Epithelial cell of proximal tubule (primary cell): ENCODE measurements around the gene NEK7. TPM values are rescaled to one million over a fixed set of nuclear protein-coding genes. Genes with fewer than 3 reads are reported as not detected.

Experiments used
- DNase-seq: peaks from one replicate; pipeline ENCODE4 v3.0.0-alpha.2; 2011; ENCODE audit warnings: low read depth
- H3K4me3 ChIP-seq: 2 replicates; pipeline ENCODE4 v1.5.1; 2011; ENCODE audit warnings: low read depth, mild to moderate bottlenecking, low read length
- CTCF ChIP-seq: conservative IDR thresholded peaks from 2 replicates; pipeline ENCODE4 v1.5.1; 2012; ENCODE audit warnings: low read depth, mild to moderate bottlenecking, low read length
- total RNA-seq: library from RNA; depleted of rRNA; stranded (reverse); fragments of >200 nt; gene quantifications from 2 replicates; pipeline ENCODE4 v1.2.3, GENCODE V29; 2015

The NEK7 gene
- total RNA-seq, 1 donor from 2014 or later = 20.5 TPM

- peak; percentile 82 for TF ChIP-seq CTCF
- peak; percentile 63 for DNase-seq
- peak overlapping the region; percentile 84 for H3K4me3 ChIP-seq
Observed at GRCh38 chr1:198156111-198156744, 570 bp upstream of the NEK7 start.

- TF ChIP-seq CTCF = no peak
Observed at GRCh38 chr1:198157241-198157846, 546 bp downstream of the NEK7 start.

GRCh38 chr1:198157847-198158725 lies 1.3 kb downstream of the NEK7 start:
- H3K4me3 ChIP-seq = peak overlapping the region; percentile 84
- DNase-seq = no peak
- no peak for TF ChIP-seq CTCF

More at GRCh38 chr1:198157241-198157846, 546 bp downstream of the NEK7 start:
- DNase-seq = peak; percentile 52
- H3K4me3 ChIP-seq = peak overlapping the region; percentile 84

GRCh38 chr1:198158735-198159589 lies 2.2 kb downstream of the NEK7 start:
- no peak for TF ChIP-seq CTCF
- DNase-seq = no peak
- H3K4me3 ChIP-seq = peak overlapping the region; percentile 84

GRCh38 chr1:198160222-198160621 lies 3.4 kb downstream of the NEK7 start:
- TF ChIP-seq CTCF = no peak

GRCh38 chr1:198160946-198161614 lies 4.3 kb downstream of the NEK7 start:
- no peak overlapping the region for H3K4me3 ChIP-seq
- TF ChIP-seq CTCF = no peak
- DNase-seq = no peak

More at GRCh38 chr1:198160222-198160621, 3.4 kb downstream of the NEK7 start:
- no peak for DNase-seq
- H3K4me3 ChIP-seq = no peak overlapping the region
